Stomach (tissue), 19 donors: ENCODE data around the gene BCHE. TPM values are rescaled to one million over a fixed set of nuclear protein-coding genes. Genes with fewer than 3 reads are reported as not detected.

Experiments
- DNase-seq, 2 donors: peaks; one replicate each; pipeline versions ENCODE4 v3.0.0 to v3.0.0-alpha.2; 2013 to 2019
- H3K27ac ChIP-seq, 5 donors: fragments of 200-600 bp in 4 of 5; sonication (generic) in 4 of 5; one replicate each; pipeline ENCODE4 v1.5.1; 2013 to 2019; ENCODE audit warnings: mild to moderate bottlenecking in 1 of 5, moderate library complexity in 1 of 5
- H3K27me3 ChIP-seq, 3 donors: fragments of 200-600 bp; sonication (generic); one replicate each; pipeline ENCODE4 v1.5.1; 2017 to 2019; ENCODE audit warnings: mixed run types in 1 of 3
- H3K36me3 ChIP-seq, 4 donors: fragments of 200-600 bp; sonication (generic); 1 replicate in 3 of 4; 2 replicates in 1 of 4; pipeline ENCODE4 v1.5.1; 2016 to 2019
- H3K4me1 ChIP-seq, 4 donors: fragments of 200-600 bp; sonication (generic); one replicate each; pipeline ENCODE4 v1.5.1; 2016 to 2019
- H3K4me3 ChIP-seq, 4 donors: fragments of 200-600 bp; sonication (generic) in 3 of 4; one replicate each; pipeline ENCODE4 v1.5.1; 2016 to 2019; ENCODE audit warnings: mild to moderate bottlenecking in 1 of 4
- H3K9me3 ChIP-seq, 4 donors: fragments of 200-600 bp; sonication (generic); one replicate each; pipeline ENCODE4 v1.5.1; 2016 to 2019
- EP300 ChIP-seq: sonication (generic); formaldehyde crosslinking; IDR thresholded peaks from one replicate; pipeline ENCODE4 v1.6.1; 2017; ENCODE audit warnings: antibody characterized with exemption
- POLR2A ChIP-seq, 4 donors: fragments of 450-650 bp; IDR thresholded peaks; one replicate each; pipeline ENCODE4 v1.6.1; 2016; ENCODE audit warnings: antibody characterized with exemption in 4 of 4, control low read depth in 2 of 4, mild to moderate bottlenecking in 1 of 4, moderate library complexity in 1 of 4
- POLR2AphosphoS5 ChIP-seq, 3 donors: sonication (generic); formaldehyde crosslinking; IDR thresholded peaks; one replicate each; pipeline ENCODE4 v1.6.1; 2016; ENCODE audit warnings: antibody characterized with exemption in 3 of 3
- WGBS, 5 donors: extraction: QIAGEN DNeasy Blood & Tissue Kit in 3 of 5; methylation state at CpG; one replicate each; pipeline versions ENCODE4 v1.1.5 to v1.1.7; 2013 to 2018; 5-methylcytosine and 5-hydroxymethylcytosine counted together
- intact Hi-C: fragments of 100-400 bp; cut with DNase I; formaldehyde crosslinking; loops from one replicate; pipeline ENCODE4 v1.15.1; 2023; ENCODE audit warnings: low total_unique reads
- long read RNA-seq, 10 donors: transcript quantifications; one replicate each; lab custom pipeline, GENCODE V29; 2026
- polyA plus RNA-seq, 3 donors: library from polyadenylated mRNA; stranded (reverse); fragments of 200-250 nt; gene quantifications; one replicate each; pipeline ENCODE4 v1.2.3, GENCODE V29; 2013
- total RNA-seq, 5 donors: library from RNA; depleted of rRNA; stranded (reverse); fragments of >200 nt; gene quantifications; one replicate each; pipeline versions ENCODE4 v1.1.0 to v1.2.3, GENCODE V29; 2014 to 2016
- TF ChIP-seq, protein P1 (sequence below), 7 experiments: fragments of 450-650 bp in 4 of 7; fragments of 200-600 bp in 3 of 7; sonication (generic) in 3 of 7; IDR thresholded peaks; one replicate each; pipeline ENCODE4 v1.5.1; 2016 to 2019; ENCODE audit warnings: antibody characterized with exemption in 7 of 7, control low read depth in 2 of 7, mild to moderate bottlenecking in 1 of 7
- donor health status: healthy with polysubstance abuse.
- donor health status: Bipolar disorder and iron deficiency.
- donor health status: healthy.

BCHE gene
- 10 to 100 TPM in 1 of 5 donors, 1 to 10 TPM in 3, not detected in 1; 1.3 to 37.8 (median 1.5) TPM for total RNA-seq
- polyA plus RNA-seq, result 1 to 10 TPM in 1 of 3 donors, under 1 TPM in 2; 0.31 to 2.9 (median 0.37) TPM
- long read RNA-seq, donor 1, partial matches to known transcripts, result 0 of 5 reads
- long read RNA-seq, donor 1, other reads (novel, unspliced or antisense), result 0 of 5 reads
- long read RNA-seq, donor 2, partial matches to known transcripts, result 0 of 9 reads
- long read RNA-seq, donor 2, other reads (novel, unspliced or antisense), result 0 of 9 reads
- long read RNA-seq, donor 3, partial matches to known transcripts, result 0 of 6 reads
- long read RNA-seq, donor 3, other reads (novel, unspliced or antisense), result 0 of 6 reads
- long read RNA-seq, donor 4, result 0 reads
- long read RNA-seq, donor 5, transcript BCHE-201 (4 exons, 2,454 nt), result major isoform, 14 of 15 reads
- long read RNA-seq, donor 5, partial matches to known transcripts, result 0 of 15 reads
- long read RNA-seq, donor 5, other reads (novel, unspliced or antisense), result 0 of 15 reads
- long read RNA-seq, donor 6, result 0 reads
- long read RNA-seq, donor 7, transcript BCHE-201 (4 exons, 2,454 nt), result major isoform, 21 of 46 reads
- long read RNA-seq, donor 7, transcript BCHE-202 (3 exons, 702 nt), result minor isoform, 16 of 46 reads
- long read RNA-seq, donor 7, partial matches to known transcripts, result 9 of 46 reads
- long read RNA-seq, donor 7, other reads (novel, unspliced or antisense), result 0 of 46 reads
- long read RNA-seq, donor 8, transcript BCHE-201 (4 exons, 2,454 nt), result major isoform, 10 of 17 reads
- long read RNA-seq, donor 8, partial matches to known transcripts, result 6 of 17 reads
- long read RNA-seq, donor 8, other reads (novel, unspliced or antisense), result 0 of 17 reads
- long read RNA-seq, donor 9, transcript BCHE-201 (4 exons, 2,454 nt), result major isoform, 8 of 27 reads
- long read RNA-seq, donor 9, transcript BCHE-202 (3 exons, 702 nt), result minor isoform, 5 of 27 reads
- long read RNA-seq, donor 9, partial matches to known transcripts, result 13 of 27 reads
- long read RNA-seq, donor 9, other reads (novel, unspliced or antisense), result 0 of 27 reads
- long read RNA-seq, donor 10, partial matches to known transcripts, result 0 of 4 reads
- long read RNA-seq, donor 10, other reads (novel, unspliced or antisense), result 0 of 4 reads

GRCh38 chr3:165837058-165837525 is at the start of gene BCHE:
Gene BCHE (minus strand): TSS chr3:165837423. CDS start chr3:165831033, 6,390 bp downstream.
- peak in 1 of 2 donors; percentile 84 for DNase-seq
- WGBS, 5 donors, result 14 to 32% (median 25%) methylated on average over 6 of the region's 6 CpGs
- H3K27ac ChIP-seq, result no peak within 1 kb of the TSS
- H3K4me3 ChIP-seq, result peak within 1 kb of the TSS in 3 of 4 donors; percentile 22 to 27 (median 24)
- no peaks in the 10 kb centered on the region for H3K36me3 ChIP-seq
- intact Hi-C loops, result no loop called here
- no peaks in the 10 kb centered on the region for H3K9me3 ChIP-seq
- peaks cover 0 to 9% (median 0%) of the 10 kb centered on the region in 4 donors for H3K4me1 ChIP-seq
- TF ChIP-seq, protein P1, sequence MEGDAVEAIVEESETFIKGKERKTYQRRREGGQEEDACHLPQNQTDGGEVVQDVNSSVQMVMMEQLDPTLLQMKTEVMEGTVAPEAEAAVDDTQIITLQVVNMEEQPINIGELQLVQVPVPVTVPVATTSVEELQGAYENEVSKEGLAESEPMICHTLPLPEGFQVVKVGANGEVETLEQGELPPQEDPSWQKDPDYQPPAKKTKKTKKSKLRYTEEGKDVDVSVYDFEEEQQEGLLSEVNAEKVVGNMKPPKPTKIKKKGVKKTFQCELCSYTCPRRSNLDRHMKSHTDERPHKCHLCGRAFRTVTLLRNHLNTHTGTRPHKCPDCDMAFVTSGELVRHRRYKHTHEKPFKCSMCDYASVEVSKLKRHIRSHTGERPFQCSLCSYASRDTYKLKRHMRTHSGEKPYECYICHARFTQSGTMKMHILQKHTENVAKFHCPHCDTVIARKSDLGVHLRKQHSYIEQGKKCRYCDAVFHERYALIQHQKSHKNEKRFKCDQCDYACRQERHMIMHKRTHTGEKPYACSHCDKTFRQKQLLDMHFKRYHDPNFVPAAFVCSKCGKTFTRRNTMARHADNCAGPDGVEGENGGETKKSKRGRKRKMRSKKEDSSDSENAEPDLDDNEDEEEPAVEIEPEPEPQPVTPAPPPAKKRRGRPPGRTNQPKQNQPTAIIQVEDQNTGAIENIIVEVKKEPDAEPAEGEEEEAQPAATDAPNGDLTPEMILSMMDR (IDR thresholded peaks at IDR 0.05), result no peak
- no peak for TF ChIP-seq POLR2A (IDR thresholded peaks at IDR 0.05)
- no peak for TF ChIP-seq POLR2AphosphoS5 (IDR thresholded peaks at IDR 0.05)
- TF ChIP-seq EP300, result no peak
- no peaks in the 10 kb centered on the region for H3K27me3 ChIP-seq

GRCh38 chr3:165885558-165886270 is 48.5 kb upstream of the BCHE start:
- Histone ChIP-seq H3K36me3 (no peaks in the 10 kb centered on the region), H3K4me1 (no peaks in the 10 kb centered on the region), H3K9me3 (no peaks in the 10 kb centered on the region), H3K4me3 (no peak overlapping the region), H3K27me3 (no peaks in the 10 kb centered on the region), H3K27ac (no peak overlapping the region)
- WGBS, 5 donors, result 83 to 90% (median 89%) methylated on average over 5 of the region's 5 CpGs
- intact Hi-C loops, result no loop called here
- TF ChIP-seq POLR2AphosphoS5 (IDR thresholded peaks at IDR 0.05), result no peak
- TF ChIP-seq POLR2A (IDR thresholded peaks at IDR 0.05), result no peak
- TF ChIP-seq, protein P1 (IDR thresholded peaks at IDR 0.05), result no peak
- no peak for TF ChIP-seq EP300
- DNase-seq, result no peak

DNA sequence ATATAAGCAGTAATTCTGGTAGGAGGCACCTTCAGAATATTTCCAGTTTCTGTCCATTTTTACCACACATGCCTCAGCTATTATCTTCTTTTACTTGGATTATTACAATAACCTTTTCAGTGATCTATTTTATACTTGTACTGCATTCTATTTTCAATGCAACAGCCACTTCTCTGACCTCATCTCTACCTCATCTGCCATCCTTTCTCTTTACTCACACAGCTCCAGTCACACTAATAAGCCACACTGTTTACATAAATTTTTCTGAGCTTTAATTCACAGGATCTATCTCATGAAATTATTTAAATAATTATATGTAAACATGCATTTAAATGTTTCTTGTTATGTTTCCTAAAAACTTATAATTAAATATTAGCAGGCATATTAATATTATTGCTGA is 47.3 kb upstream of the BCHE start:
- Histone ChIP-seq H3K4me3 (no peak overlapping the region), H3K4me1 (no peaks in the 10 kb centered on the region), H3K27ac (no peak overlapping the region), H3K36me3 (no peaks in the 10 kb centered on the region), H3K9me3 (no peaks in the 10 kb centered on the region), H3K27me3 (no peaks in the 10 kb centered on the region)
- intact Hi-C loops, result no loop called here
- TF ChIP-seq, protein P1 (IDR thresholded peaks at IDR 0.05), result no peak
- TF ChIP-seq POLR2A (IDR thresholded peaks at IDR 0.05) (no peak), EP300 (no peak), POLR2AphosphoS5 (IDR thresholded peaks at IDR 0.05) (no peak)
- DNase-seq, result no peak
